Esophagus squamous epithelium (tissue), 4 donors: ENCODE results near the gene N4BP3.

ENCODE experiments used
- CTCF ChIP-seq, 6 experiments: fragments of 450-650 bp in 4 of 6; fragments of 200-600 bp in 2 of 6; sonication (generic) in 2 of 6; IDR thresholded peaks; one replicate each; pipeline ENCODE4 v1.5.1; 2016 to 2019; ENCODE audit warnings: antibody characterized with exemption in 6 of 6, mild to moderate bottlenecking in 4 of 6, moderate library complexity in 4 of 6
- POLR2A ChIP-seq, 4 donors: fragments of 450-650 bp; IDR thresholded peaks; one replicate each; pipeline ENCODE4 v1.6.1; 2017; ENCODE audit warnings: antibody characterized with exemption in 4 of 4, mild to moderate bottlenecking in 4 of 4, moderate library complexity in 3 of 4

GRCh38 chr5:178094345-178094744 is 19.0 kb upstream of the N4BP3 start:
- TF ChIP-seq CTCF (IDR thresholded peaks at IDR 0.05) (no peak), POLR2A (IDR thresholded peaks at IDR 0.05) (no peak)
